BE2C (cell line): ENCODE measurements around the gene ARSI.

Source experiments
- DNase-seq: peaks from one replicate; pipeline ENCODE4 v3.0.0-alpha.2; 2020
- H3K27me3 ChIP-seq: fragments of 250-450 bp; sonication (Bioruptor Pico); 2 replicates; pipeline ENCODE4 v1.5.1; 2020; ENCODE audit warnings: mild to moderate bottlenecking
- H3K36me3 ChIP-seq: fragments of 250-450 bp; sonication (Bioruptor Pico); 2 replicates; pipeline ENCODE4 v1.5.1; 2020; ENCODE audit warnings: mild to moderate bottlenecking
- H3K4me1 ChIP-seq: fragments of 250-450 bp; sonication (Bioruptor Pico); 2 replicates; pipeline ENCODE4 v1.5.1; 2020
- H3K4me3 ChIP-seq: 2 replicates; pipeline ENCODE4 v1.5.1; 2011; ENCODE audit warnings: low read depth, low read length
- H3K9me3 ChIP-seq: fragments of 250-450 bp; sonication (Bioruptor Pico); 2 replicates; pipeline ENCODE4 v1.5.1; 2020
- TF ChIP-seq, protein P1 (sequence below): IDR thresholded peaks from 2 replicates; pipeline ENCODE4 v1.5.1; 2012; ENCODE audit warnings: mild to moderate bottlenecking, low read depth, low read length

ARSI gene

DNA sequence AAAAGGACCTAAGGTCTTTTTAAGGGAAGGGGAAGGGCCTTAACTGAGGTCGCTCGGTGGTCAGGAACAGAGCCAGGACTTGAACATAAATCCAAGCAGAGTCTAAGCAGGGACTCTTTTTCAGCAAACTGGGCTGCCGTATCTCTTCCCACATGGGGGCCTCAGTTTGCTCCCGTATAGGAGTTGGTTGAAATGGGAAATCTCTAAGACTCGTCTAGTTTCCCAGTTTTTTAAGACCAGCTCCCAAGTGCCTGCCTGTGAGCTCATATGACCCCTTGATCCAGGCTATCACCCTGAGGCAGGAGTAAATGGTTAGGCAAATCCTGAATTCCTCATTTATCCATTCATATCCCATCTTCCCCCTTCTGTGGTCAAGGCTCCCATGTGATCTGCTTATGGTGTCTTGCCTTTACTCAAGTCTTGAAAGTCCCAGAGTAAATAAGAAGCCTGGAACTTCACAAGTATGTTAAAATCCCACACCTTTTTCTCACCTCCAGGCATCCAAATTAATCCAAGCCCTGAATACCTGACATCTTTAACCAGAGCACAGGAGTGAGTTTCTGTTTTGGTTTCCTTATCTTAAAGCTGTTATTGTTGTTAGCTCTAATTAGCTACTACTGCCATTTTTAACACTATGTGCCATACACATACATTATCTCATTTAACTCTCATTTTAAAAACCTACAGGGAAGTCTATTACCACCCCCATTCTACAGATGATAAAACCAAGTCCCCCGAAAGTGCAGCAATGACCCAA is 3.0 kb downstream of the ARSI start:
- no peak for DNase-seq
- TF ChIP-seq, protein P1, sequence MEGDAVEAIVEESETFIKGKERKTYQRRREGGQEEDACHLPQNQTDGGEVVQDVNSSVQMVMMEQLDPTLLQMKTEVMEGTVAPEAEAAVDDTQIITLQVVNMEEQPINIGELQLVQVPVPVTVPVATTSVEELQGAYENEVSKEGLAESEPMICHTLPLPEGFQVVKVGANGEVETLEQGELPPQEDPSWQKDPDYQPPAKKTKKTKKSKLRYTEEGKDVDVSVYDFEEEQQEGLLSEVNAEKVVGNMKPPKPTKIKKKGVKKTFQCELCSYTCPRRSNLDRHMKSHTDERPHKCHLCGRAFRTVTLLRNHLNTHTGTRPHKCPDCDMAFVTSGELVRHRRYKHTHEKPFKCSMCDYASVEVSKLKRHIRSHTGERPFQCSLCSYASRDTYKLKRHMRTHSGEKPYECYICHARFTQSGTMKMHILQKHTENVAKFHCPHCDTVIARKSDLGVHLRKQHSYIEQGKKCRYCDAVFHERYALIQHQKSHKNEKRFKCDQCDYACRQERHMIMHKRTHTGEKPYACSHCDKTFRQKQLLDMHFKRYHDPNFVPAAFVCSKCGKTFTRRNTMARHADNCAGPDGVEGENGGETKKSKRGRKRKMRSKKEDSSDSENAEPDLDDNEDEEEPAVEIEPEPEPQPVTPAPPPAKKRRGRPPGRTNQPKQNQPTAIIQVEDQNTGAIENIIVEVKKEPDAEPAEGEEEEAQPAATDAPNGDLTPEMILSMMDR: no peak
- Histone ChIP-seq H3K4me1 (peaks cover 9% of the 10 kb centered on the region), H3K4me3 (no peak overlapping the region), H3K27me3 (no peaks in the 10 kb centered on the region), H3K9me3 (no peaks in the 10 kb centered on the region), H3K36me3 (no peaks in the 10 kb centered on the region)

DNA sequence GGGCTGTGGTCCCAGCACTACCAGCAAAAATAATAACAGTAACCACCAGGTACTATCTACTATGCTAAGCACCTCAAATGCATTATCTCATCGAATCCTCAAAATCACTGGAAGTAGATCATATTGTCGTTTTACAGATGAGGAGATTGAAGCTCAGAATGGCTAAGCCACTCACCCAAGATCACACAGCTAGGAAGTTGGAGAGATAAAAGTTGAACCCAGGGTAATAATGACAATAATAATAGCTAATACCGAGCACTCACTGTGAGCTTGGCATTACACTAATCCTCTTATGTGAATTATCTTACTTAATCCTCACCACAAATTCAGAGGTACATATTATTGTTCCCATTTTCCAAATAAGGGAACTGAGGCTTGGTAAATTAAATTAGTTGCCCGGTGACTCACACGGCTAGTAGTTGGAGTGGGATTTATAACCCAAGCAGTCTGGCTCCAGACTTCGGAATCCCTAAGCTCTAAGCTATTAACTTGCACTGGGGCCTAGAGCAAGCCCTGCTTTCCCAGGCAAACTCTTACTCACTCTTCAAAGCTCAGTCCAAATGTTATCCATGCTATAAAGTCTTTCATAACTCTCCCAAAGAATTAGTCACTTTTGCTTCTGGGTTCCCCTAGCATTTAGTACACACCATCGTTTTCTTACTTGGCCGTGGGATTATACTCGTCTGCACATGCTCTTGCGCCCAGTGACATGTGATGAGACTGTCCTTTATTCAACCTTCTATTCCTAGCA is 3.8 kb downstream of the ARSI start:
- DNase-seq: no peak
- Histone ChIP-seq H3K4me3 (no peak overlapping the region), H3K36me3 (no peaks in the 10 kb centered on the region), H3K9me3 (no peaks in the 10 kb centered on the region), H3K4me1 (peaks cover 6% of the 10 kb centered on the region), H3K27me3 (no peaks in the 10 kb centered on the region)
- TF ChIP-seq, protein P1: no peak

DNA sequence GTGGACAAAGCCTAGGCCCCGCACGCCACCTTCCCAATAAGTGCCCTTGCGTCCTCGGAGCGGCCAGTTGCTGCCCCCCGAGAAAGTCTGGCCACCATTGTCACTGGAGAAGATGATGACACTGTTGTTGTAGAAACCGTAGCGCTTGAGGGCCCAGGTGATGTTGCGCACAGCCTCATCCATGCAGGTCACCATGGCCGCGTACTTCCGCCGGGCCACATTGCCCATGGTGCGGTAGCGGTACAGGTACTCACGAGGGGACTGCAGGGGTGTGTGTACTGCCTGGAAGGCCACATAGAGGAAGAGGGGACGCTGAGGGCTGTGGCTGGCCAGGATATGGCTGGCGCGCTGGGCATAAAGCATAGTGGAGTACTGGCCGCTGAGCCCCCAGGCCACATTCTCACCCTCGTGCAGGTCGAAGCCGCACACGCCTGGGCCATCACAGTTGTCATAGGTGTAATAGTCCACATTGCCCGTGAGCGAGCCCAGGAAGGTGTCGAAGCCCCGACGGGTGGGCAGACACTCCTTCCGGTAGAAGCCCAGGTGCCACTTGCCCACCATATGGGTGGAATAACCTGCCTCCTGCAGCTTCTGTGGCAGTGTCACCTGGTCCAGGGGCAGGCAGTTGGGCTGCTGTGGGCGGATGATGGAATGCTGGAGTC is 4.6 kb downstream of the ARSI start:
- Histone ChIP-seq H3K4me1 (peaks cover 13% of the 10 kb centered on the region), H3K27me3 (no peaks in the 10 kb centered on the region), H3K9me3 (no peaks in the 10 kb centered on the region), H3K4me3 (no peak overlapping the region), H3K36me3 (no peaks in the 10 kb centered on the region)
- DNase-seq: no peak
- TF ChIP-seq, protein P1: no peak

GRCh38 chr5:150297236-150297890 is 5.3 kb downstream of the ARSI start:
- no peak for DNase-seq
- Histone ChIP-seq H3K4me3 (no peak overlapping the region), H3K9me3 (no peaks in the 10 kb centered on the region), H3K4me1 (peaks cover 17% of the 10 kb centered on the region), H3K27me3 (no peaks in the 10 kb centered on the region), H3K36me3 (no peaks in the 10 kb centered on the region)
- TF ChIP-seq, protein P1: no peak

DNA sequence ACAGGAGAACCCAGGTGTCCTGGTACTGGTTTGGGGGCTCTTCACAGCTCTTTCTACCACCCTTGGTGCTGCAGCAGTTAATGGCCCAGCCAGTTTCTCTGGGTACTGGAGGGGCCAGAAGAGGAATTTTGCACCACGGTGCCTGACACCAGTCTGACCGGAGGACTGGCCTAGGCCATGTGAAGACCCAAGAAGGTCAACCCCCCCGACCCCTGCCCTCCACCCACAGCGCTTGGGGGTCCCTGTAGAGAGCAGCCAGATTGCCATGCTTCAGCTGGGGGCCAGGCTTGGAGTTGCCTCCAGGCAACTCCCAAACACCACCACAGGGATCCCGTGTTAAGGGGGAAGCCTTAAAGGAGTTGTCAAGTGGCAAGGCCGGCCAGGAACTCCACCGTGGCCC is 6.2 kb downstream of the ARSI start:
- Histone ChIP-seq H3K36me3 (no peaks in the 10 kb centered on the region), H3K4me3 (no peak overlapping the region), H3K27me3 (no peaks in the 10 kb centered on the region), H3K9me3 (no peaks in the 10 kb centered on the region), H3K4me1 (peaks cover 17% of the 10 kb centered on the region)
- TF ChIP-seq, protein P1: no peak
- DNase-seq: no peak
